ENCODE data around the gene SERPINA12. TPM values are rescaled to one million over a fixed set of nuclear protein-coding genes. Genes with fewer than 3 reads are reported as not detected.

The SERPINA12 gene
- total RNA-seq, 1 experiment from 2014 or later = not detected

DNA sequence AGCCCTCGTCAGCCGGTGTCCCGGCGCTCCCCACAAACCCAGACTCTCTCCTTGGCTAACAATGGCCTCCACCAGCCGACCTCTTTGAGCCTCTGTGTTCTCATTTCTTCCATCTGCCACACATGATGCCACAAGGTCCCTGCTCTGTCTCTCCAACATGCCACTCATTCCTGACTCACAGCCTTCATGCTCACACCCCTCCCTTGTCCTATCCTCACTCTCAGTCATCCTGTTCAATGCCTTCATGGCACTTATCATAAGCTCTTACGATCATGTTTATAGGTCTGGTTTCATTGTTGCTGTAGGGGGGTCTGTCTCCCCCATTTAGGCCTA lies 47.1 kb downstream of the SERPINA12 start (continued):
- TF ChIP-seq, protein P1, sequence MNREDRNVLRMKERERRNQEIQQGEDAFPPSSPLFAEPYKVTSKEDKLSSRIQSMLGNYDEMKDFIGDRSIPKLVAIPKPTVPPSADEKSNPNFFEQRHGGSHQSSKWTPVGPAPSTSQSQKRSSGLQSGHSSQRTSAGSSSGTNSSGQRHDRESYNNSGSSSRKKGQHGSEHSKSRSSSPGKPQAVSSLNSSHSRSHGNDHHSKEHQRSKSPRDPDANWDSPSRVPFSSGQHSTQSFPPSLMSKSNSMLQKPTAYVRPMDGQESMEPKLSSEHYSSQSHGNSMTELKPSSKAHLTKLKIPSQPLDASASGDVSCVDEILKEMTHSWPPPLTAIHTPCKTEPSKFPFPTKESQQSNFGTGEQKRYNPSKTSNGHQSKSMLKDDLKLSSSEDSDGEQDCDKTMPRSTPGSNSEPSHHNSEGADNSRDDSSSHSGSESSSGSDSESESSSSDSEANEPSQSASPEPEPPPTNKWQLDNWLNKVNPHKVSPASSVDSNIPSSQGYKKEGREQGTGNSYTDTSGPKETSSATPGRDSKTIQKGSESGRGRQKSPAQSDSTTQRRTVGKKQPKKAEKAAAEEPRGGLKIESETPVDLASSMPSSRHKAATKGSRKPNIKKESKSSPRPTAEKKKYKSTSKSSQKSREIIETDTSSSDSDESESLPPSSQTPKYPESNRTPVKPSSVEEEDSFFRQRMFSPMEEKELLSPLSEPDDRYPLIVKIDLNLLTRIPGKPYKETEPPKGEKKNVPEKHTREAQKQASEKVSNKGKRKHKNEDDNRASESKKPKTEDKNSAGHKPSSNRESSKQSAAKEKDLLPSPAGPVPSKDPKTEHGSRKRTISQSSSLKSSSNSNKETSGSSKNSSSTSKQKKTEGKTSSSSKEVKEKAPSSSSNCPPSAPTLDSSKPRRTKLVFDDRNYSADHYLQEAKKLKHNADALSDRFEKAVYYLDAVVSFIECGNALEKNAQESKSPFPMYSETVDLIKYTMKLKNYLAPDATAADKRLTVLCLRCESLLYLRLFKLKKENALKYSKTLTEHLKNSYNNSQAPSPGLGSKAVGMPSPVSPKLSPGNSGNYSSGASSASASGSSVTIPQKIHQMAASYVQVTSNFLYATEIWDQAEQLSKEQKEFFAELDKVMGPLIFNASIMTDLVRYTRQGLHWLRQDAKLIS (CRISPR knock-in tag; IDR thresholded peaks at IDR 0.05; ENCODE audit: borderline replicate concordance) = no peak
- TF ChIP-seq, protein P2, sequence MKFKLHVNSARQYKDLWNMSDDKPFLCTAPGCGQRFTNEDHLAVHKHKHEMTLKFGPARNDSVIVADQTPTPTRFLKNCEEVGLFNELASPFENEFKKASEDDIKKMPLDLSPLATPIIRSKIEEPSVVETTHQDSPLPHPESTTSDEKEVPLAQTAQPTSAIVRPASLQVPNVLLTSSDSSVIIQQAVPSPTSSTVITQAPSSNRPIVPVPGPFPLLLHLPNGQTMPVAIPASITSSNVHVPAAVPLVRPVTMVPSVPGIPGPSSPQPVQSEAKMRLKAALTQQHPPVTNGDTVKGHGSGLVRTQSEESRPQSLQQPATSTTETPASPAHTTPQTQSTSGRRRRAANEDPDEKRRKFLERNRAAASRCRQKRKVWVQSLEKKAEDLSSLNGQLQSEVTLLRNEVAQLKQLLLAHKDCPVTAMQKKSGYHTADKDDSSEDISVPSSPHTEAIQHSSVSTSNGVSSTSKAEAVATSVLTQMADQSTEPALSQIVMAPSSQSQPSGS (CRISPR knock-in tag; IDR thresholded peaks at IDR 0.05; ENCODE audit: borderline replicate concordance, low read depth) = no peak
- no peak for TF ChIP-seq JAZF1 (CRISPR knock-in tag; IDR thresholded peaks at IDR 0.05)
- no peak for TF ChIP-seq HMGA2 (CRISPR knock-in tag; IDR thresholded peaks at IDR 0.05)
- TF ChIP-seq, protein P3, sequence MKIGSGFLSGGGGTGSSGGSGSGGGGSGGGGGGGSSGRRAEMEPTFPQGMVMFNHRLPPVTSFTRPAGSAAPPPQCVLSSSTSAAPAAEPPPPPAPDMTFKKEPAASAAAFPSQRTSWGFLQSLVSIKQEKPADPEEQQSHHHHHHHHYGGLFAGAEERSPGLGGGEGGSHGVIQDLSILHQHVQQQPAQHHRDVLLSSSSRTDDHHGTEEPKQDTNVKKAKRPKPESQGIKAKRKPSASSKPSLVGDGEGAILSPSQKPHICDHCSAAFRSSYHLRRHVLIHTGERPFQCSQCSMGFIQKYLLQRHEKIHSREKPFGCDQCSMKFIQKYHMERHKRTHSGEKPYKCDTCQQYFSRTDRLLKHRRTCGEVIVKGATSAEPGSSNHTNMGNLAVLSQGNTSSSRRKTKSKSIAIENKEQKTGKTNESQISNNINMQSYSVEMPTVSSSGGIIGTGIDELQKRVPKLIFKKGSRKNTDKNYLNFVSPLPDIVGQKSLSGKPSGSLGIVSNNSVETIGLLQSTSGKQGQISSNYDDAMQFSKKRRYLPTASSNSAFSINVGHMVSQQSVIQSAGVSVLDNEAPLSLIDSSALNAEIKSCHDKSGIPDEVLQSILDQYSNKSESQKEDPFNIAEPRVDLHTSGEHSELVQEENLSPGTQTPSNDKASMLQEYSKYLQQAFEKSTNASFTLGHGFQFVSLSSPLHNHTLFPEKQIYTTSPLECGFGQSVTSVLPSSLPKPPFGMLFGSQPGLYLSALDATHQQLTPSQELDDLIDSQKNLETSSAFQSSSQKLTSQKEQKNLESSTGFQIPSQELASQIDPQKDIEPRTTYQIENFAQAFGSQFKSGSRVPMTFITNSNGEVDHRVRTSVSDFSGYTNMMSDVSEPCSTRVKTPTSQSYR (CRISPR knock-in tag; IDR thresholded peaks at IDR 0.05) = no peak
- no peak for TF ChIP-seq SMAD4 (CRISPR knock-in tag; IDR thresholded peaks at IDR 0.05)
- no peak for TF ChIP-seq FOXP1 (CRISPR knock-in tag; IDR thresholded peaks at IDR 0.05; ENCODE audit: borderline replicate concordance)
- no peak for TF ChIP-seq PRRX2 (CRISPR knock-in tag; IDR thresholded peaks at IDR 0.05)
- TF ChIP-seq, protein P4, sequence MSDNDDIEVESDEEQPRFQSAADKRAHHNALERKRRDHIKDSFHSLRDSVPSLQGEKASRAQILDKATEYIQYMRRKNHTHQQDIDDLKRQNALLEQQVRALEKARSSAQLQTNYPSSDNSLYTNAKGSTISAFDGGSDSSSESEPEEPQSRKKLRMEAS (CRISPR knock-in tag; IDR thresholded peaks at IDR 0.05) = no peak

DNA sequence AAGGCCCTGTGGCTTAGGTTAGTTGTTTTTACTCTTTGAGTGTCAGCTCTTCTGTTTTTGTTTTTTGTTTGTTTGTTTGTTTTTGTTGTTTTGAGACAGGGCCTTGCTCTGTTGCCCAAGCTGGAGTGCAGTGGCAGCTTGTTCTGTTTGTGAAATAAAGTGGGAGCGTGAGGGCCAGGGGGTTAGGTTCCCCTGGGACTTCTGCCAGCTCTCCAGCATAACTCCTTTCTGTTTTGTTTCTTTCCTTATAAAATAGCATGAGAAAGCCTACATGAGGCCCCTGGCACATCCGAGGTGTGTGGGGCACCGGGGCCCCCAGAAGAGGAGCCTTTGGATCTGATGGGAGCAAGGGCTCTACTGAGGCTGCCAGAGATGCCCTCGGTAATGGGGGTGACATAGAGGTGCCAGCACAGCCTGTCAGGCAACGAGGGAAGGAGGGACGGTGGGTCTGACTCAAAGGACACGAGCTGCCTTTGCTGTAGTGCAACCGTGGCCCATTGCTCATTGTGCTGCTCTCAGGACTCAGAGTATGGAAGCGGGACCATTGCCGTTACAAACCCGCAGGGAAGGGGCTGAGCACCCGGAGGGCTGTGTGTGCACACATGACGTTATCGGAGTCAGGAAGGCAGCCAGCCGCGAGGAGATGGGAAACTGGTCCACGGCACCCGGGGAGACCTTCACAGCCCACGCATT lies 47.6 kb downstream of the SERPINA12 start:
- peaks cover 8% of the 10 kb centered on the region for H3K27me3 Mint-ChIP-seq (ENCODE audit: low read depth)
- no peak for DNase-seq (ENCODE audit: low spot score)
- TF ChIP-seq CREM (CRISPR knock-in tag; IDR thresholded peaks at IDR 0.05) = no peak
- no peak for TF ChIP-seq ESRRA (CRISPR knock-in tag; IDR thresholded peaks at IDR 0.05; ENCODE audit: borderline replicate concordance)
- TF ChIP-seq, protein P5, sequence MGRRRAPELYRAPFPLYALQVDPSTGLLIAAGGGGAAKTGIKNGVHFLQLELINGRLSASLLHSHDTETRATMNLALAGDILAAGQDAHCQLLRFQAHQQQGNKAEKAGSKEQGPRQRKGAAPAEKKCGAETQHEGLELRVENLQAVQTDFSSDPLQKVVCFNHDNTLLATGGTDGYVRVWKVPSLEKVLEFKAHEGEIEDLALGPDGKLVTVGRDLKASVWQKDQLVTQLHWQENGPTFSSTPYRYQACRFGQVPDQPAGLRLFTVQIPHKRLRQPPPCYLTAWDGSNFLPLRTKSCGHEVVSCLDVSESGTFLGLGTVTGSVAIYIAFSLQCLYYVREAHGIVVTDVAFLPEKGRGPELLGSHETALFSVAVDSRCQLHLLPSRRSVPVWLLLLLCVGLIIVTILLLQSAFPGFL (CRISPR knock-in tag; IDR thresholded peaks at IDR 0.05; ENCODE audit: borderline replicate concordance) = no peak
- TF ChIP-seq MYBL2 (CRISPR knock-in tag; IDR thresholded peaks at IDR 0.05) = no peak
- TF ChIP-seq GTF2I (CRISPR knock-in tag; conservative IDR thresholded peaks at IDR 0.05) = no peak
- TF ChIP-seq ZNF317 (CRISPR knock-in tag; IDR thresholded peaks at IDR 0.05; ENCODE audit: borderline replicate concordance, low read depth) = no peak
- H3K4me1 Mint-ChIP-seq = peaks cover 8% of the 10 kb centered on the region; the same call in 1 of the 2 replicates
- ATAC-seq = no peak
- POLR2A ChIA-PET = no interaction called here
- no peak overlapping the region for H3K27ac Mint-ChIP-seq
- peaks cover 48% of the 10 kb centered on the region for H3K36me3 Mint-ChIP-seq
- CTCF ChIA-PET = interaction anchor here (1.1 to 1.2 kb wide), 3 partner anchors 25 to 38 kb away, joined by 3 to 4 read pairs (median 3); no protein-coding TSS in a partner anchor
- H3K9me3 Mint-ChIP-seq = peaks cover 63% of the 10 kb centered on the region
- no peak overlapping the region for H3K4me3 Mint-ChIP-seq
